Liver (tissue), 9 donors: Measurements from ENCODE around the gene ADGRB2. TPM values are rescaled to one million over a fixed set of nuclear protein-coding genes. Genes with fewer than 3 reads are reported as not detected.

ENCODE experiments used
- DNase-seq: peaks from one replicate; pipeline ENCODE4 v3.0.0-alpha.2; 2017; ENCODE audit warnings: low spot score
- H3K27ac ChIP-seq, 2 donors: one replicate each; pipeline ENCODE4 v1.7.0; 2013; ENCODE audit warnings: inconsistent platforms in 2 of 2, low read length in 2 of 2, control low read depth in 1 of 2, low read depth in 1 of 2, mild to moderate bottlenecking in 1 of 2
- H3K27me3 ChIP-seq, 4 donors: one replicate each; pipeline versions ENCODE4 v1.6.1 to v1.7.0; 2013; ENCODE audit warnings: low read length in 3 of 4, inconsistent platforms in 1 of 4, mild to moderate bottlenecking in 1 of 4, moderate library complexity in 1 of 4; ENCODE audit not compliant: control insufficient read depth in 4 of 4, insufficient read depth in 4 of 4
- H3K36me3 ChIP-seq, 4 donors: one replicate each; pipeline versions ENCODE4 v1.6.1 to v1.7.0; 2013; ENCODE audit warnings: low read length in 3 of 4, mild to moderate bottlenecking in 3 of 4, low read depth in 1 of 4, moderate library complexity in 1 of 4; ENCODE audit not compliant: control insufficient read depth in 4 of 4, insufficient read depth in 3 of 4
- H3K4me1 ChIP-seq, 4 donors: one replicate each; pipeline versions ENCODE4 v1.6.1 to v1.7.0; 2013; ENCODE audit warnings: low read length in 3 of 4, mild to moderate bottlenecking in 3 of 4, moderate library complexity in 1 of 4; ENCODE audit not compliant: control insufficient read depth in 4 of 4, insufficient read depth in 4 of 4
- H3K4me3 ChIP-seq, 3 donors: one replicate each; pipeline versions ENCODE4 v1.6.1 to v1.7.0; 2013; ENCODE audit warnings: low read length in 3 of 3, control low read depth in 1 of 3, low read depth in 1 of 3, mild to moderate bottlenecking in 1 of 3
- H3K9ac ChIP-seq, 2 donors: one replicate each; pipeline ENCODE4 v1.7.0; 2013; ENCODE audit warnings: low read length in 2 of 2, mild to moderate bottlenecking in 2 of 2, moderate library complexity in 2 of 2, control low read depth in 1 of 2, low read depth in 1 of 2
- H3K9me3 ChIP-seq, 4 donors: one replicate each; pipeline versions ENCODE4 v1.6.1 to v1.7.0; 2013; ENCODE audit warnings: low read length in 3 of 4; ENCODE audit not compliant: control insufficient read depth in 4 of 4
- EGR1 ChIP-seq, 2 donors: IDR thresholded peaks; 2 replicates each; pipeline ENCODE4 v1.6.1; 2016 to 2018; ENCODE audit warnings: antibody characterized with exemption in 2 of 2, low read depth in 2 of 2
- FOXA1 ChIP-seq: IDR thresholded peaks from 2 replicates; pipeline ENCODE4 v1.6.1; 2016; ENCODE audit warnings: antibody characterized with exemption
- FOXA2 ChIP-seq: IDR thresholded peaks from 2 replicates; pipeline ENCODE4 v1.6.1; 2016; ENCODE audit warnings: antibody characterized with exemption
- GABPA ChIP-seq, 2 donors: IDR thresholded peaks in 1 of 2; conservative IDR thresholded peaks in 1 of 2; 2 replicates each; pipeline ENCODE4 v1.6.1; 2016; ENCODE audit warnings: antibody characterized with exemption in 2 of 2, mild to moderate bottlenecking in 1 of 2, moderate library complexity in 1 of 2
- HNF4A ChIP-seq, 2 donors: conservative IDR thresholded peaks; 2 replicates each; pipeline ENCODE4 v1.6.1; 2016; ENCODE audit warnings: antibody characterized with exemption in 2 of 2, mild to moderate bottlenecking in 2 of 2
- HNF4G ChIP-seq: IDR thresholded peaks from 2 replicates; pipeline ENCODE4 v1.6.1; 2016; ENCODE audit warnings: antibody characterized with exemption
- JUND ChIP-seq, 2 donors: IDR thresholded peaks; 2 replicates each; pipeline ENCODE4 v1.6.1; 2016; ENCODE audit warnings: antibody characterized with exemption in 2 of 2
- NR2F2 ChIP-seq: IDR thresholded peaks from 2 replicates; pipeline ENCODE4 v1.6.1; 2016; ENCODE audit warnings: antibody characterized with exemption
- RAD21 ChIP-seq, 2 donors: IDR thresholded peaks; 2 replicates each; pipeline ENCODE4 v1.6.1; 2016; ENCODE audit warnings: antibody characterized with exemption in 2 of 2, mild to moderate bottlenecking in 2 of 2
- RXRA ChIP-seq, 2 donors: IDR thresholded peaks; 2 replicates each; pipeline ENCODE4 v1.6.1; 2017 to 2018; ENCODE audit warnings: antibody characterized with exemption in 2 of 2, mild to moderate bottlenecking in 1 of 2
- SP1 ChIP-seq: IDR thresholded peaks from 2 replicates; pipeline ENCODE4 v1.6.1; 2018; ENCODE audit warnings: antibody characterized with exemption, mild to moderate bottlenecking
- TAF1 ChIP-seq: conservative IDR thresholded peaks from 2 replicates; pipeline ENCODE4 v1.6.1; 2016; ENCODE audit warnings: antibody characterized with exemption, mild to moderate bottlenecking
- YY1 ChIP-seq: IDR thresholded peaks from 2 replicates; pipeline ENCODE4 v1.6.1; 2016; ENCODE audit warnings: antibody characterized with exemption, mild to moderate bottlenecking
- ZBTB33 ChIP-seq: IDR thresholded peaks from 2 replicates; pipeline ENCODE4 v1.6.1; 2016; ENCODE audit warnings: antibody characterized with exemption
- WGBS: extraction: QIAGEN DNeasy Blood & Tissue Kit; methylation state at CpG from one replicate; pipeline ENCODE4 v1.1.7; 2013; 5-methylcytosine and 5-hydroxymethylcytosine counted together
- polyA plus RNA-seq, 2 donors: library from polyadenylated mRNA; stranded (reverse) in 1 of 2; unstranded in 1 of 2; fragments of 200-250 nt in 1 of 2; fragments of >200 nt in 1 of 2; fragmentation: Nextera tagmentation in 1 of 2; extraction: Ambion mirVana in 1 of 2; gene quantifications; one replicate each; pipeline versions ENCODE4 v1.2.1 to v1.2.3, GENCODE V29; 2013 to 2015
- total RNA-seq, 2 donors: library from RNA; depleted of rRNA; stranded (reverse); fragments of >200 nt; gene quantifications; one replicate each; pipeline ENCODE4 v1.2.3, GENCODE V29; 2014
- TF ChIP-seq, protein P1 (sequence below): IDR thresholded peaks from 2 replicates; pipeline ENCODE4 v1.6.1; 2016; ENCODE audit warnings: antibody characterized with exemption, mild to moderate bottlenecking
- TF ChIP-seq, protein P2 (sequence below): fragments of 150-350 bp; IDR thresholded peaks from 2 replicates; pipeline ENCODE4 v1.5.1; 2017; ENCODE audit warnings: improper control_type of control experiment, low read depth, low read length; ENCODE audit not compliant: missing input control
- TF ChIP-seq, protein P3 (sequence below): IDR thresholded peaks from 2 replicates; pipeline ENCODE4 v1.6.1; 2016; ENCODE audit warnings: antibody characterized with exemption
- donor health status: healthy.
- donor health status: healthy.
- donor health status: healthy.
- donor health status: healthy.
- donor health status: healthy.

Gene ADGRB2
- total and polyA plus RNA-seq, 4 donors = under 0.01 to 0.05 (median 0.05) TPM; not detected in 1

- DNase-seq = no peak
- H3K27me3 ChIP-seq = no peaks in the 10 kb centered on the region
- no peaks in the 10 kb centered on the region for H3K9me3 ChIP-seq
- H3K36me3 ChIP-seq = no peaks in the 10 kb centered on the region
- H3K4me3 ChIP-seq = no peak overlapping the region
- H3K27ac ChIP-seq = no peak overlapping the region
- no peak overlapping the region for H3K9ac ChIP-seq
- TF ChIP-seq, protein P1, sequence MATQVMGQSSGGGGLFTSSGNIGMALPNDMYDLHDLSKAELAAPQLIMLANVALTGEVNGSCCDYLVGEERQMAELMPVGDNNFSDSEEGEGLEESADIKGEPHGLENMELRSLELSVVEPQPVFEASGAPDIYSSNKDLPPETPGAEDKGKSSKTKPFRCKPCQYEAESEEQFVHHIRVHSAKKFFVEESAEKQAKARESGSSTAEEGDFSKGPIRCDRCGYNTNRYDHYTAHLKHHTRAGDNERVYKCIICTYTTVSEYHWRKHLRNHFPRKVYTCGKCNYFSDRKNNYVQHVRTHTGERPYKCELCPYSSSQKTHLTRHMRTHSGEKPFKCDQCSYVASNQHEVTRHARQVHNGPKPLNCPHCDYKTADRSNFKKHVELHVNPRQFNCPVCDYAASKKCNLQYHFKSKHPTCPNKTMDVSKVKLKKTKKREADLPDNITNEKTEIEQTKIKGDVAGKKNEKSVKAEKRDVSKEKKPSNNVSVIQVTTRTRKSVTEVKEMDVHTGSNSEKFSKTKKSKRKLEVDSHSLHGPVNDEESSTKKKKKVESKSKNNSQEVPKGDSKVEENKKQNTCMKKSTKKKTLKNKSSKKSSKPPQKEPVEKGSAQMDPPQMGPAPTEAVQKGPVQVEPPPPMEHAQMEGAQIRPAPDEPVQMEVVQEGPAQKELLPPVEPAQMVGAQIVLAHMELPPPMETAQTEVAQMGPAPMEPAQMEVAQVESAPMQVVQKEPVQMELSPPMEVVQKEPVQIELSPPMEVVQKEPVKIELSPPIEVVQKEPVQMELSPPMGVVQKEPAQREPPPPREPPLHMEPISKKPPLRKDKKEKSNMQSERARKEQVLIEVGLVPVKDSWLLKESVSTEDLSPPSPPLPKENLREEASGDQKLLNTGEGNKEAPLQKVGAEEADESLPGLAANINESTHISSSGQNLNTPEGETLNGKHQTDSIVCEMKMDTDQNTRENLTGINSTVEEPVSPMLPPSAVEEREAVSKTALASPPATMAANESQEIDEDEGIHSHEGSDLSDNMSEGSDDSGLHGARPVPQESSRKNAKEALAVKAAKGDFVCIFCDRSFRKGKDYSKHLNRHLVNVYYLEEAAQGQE = no peak
- TF ChIP-seq HNF4G (no peak), SP1 (no peak), EGR1 (IDR thresholded peaks at IDR 0.05; ENCODE audit: low read depth in 2 of 2) (no peak), GABPA (IDR thresholded peaks at IDR 0.05 in 1 of 2, conservative IDR thresholded peaks at IDR 0.05 in 1 of 2) (no peak), HNF4A (conservative IDR thresholded peaks at IDR 0.05) (no peak), FOXA2 (no peak), TAF1 (no peak), YY1 (no peak), FOXA1 (no peak), RAD21 (IDR thresholded peaks at IDR 0.05) (no peak), JUND (IDR thresholded peaks at IDR 0.05) (no peak), ZBTB33 (no peak), NR2F2 (no peak), RXRA (IDR thresholded peaks at IDR 0.05) (no peak)
- TF ChIP-seq, protein P2, sequence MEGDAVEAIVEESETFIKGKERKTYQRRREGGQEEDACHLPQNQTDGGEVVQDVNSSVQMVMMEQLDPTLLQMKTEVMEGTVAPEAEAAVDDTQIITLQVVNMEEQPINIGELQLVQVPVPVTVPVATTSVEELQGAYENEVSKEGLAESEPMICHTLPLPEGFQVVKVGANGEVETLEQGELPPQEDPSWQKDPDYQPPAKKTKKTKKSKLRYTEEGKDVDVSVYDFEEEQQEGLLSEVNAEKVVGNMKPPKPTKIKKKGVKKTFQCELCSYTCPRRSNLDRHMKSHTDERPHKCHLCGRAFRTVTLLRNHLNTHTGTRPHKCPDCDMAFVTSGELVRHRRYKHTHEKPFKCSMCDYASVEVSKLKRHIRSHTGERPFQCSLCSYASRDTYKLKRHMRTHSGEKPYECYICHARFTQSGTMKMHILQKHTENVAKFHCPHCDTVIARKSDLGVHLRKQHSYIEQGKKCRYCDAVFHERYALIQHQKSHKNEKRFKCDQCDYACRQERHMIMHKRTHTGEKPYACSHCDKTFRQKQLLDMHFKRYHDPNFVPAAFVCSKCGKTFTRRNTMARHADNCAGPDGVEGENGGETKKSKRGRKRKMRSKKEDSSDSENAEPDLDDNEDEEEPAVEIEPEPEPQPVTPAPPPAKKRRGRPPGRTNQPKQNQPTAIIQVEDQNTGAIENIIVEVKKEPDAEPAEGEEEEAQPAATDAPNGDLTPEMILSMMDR = no peak
- TF ChIP-seq, protein P3, sequence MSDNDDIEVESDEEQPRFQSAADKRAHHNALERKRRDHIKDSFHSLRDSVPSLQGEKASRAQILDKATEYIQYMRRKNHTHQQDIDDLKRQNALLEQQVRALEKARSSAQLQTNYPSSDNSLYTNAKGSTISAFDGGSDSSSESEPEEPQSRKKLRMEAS = no peak
- H3K4me1 ChIP-seq = no peaks in the 10 kb centered on the region
- WGBS = 75% methylated on average over 12 of the region's 12 CpGs
Observed at GRCh38 chr1:31782421-31783410, 18.6 kb upstream of the ADGRB2 start.
